Smooth muscle cell of the brain vasculature (primary cell): ENCODE data around the gene FAM120B.

Experiments used
- DNase-seq: peaks from one replicate; pipeline ENCODE4 v3.0.0-alpha.2; 2012; ENCODE audit warnings: low read depth, low spot score

Gene FAM120B

DNA sequence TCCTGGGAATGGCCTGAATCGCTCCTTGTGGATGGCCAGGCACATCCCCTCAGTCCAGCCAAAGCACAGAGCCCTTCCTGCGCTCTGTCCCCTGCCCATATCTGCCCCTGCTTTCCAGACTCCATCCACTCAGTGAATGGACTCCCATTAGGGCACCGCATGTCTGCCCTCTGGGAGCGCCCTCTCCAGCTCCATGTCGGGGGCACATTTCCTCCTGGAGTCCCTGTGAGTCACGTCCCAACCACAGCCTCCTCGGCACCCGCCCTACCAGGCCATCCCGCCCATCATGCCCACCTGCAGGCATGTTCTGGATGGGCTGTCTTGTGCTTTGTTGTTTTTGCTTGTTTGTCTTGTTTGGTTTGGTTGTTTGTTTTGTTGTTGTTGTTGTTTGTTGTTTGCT, 149.8 kb downstream of the FAM120B start:
- no peak for DNase-seq
